GM20000 (cell line): ENCODE data around the gene TPST1.
"Not testable (repeated sequence)": the region's sequence is repeated elsewhere in the genome, so short reads cannot be mapped to it uniquely, and the experiment has no call there.

Experiments used
- DNase-seq: peaks from one replicate; pipeline ENCODE4 v3.0.0; 2012; ENCODE audit warnings: low spot score
- CTCF ChIP-seq: IDR thresholded peaks from 2 replicates; pipeline ENCODE4 v1.5.1; 2012; ENCODE audit warnings: mild to moderate bottlenecking, control low read depth; ENCODE audit errors: extremely low read depth, missing control alignments

The TPST1 gene

DNA sequence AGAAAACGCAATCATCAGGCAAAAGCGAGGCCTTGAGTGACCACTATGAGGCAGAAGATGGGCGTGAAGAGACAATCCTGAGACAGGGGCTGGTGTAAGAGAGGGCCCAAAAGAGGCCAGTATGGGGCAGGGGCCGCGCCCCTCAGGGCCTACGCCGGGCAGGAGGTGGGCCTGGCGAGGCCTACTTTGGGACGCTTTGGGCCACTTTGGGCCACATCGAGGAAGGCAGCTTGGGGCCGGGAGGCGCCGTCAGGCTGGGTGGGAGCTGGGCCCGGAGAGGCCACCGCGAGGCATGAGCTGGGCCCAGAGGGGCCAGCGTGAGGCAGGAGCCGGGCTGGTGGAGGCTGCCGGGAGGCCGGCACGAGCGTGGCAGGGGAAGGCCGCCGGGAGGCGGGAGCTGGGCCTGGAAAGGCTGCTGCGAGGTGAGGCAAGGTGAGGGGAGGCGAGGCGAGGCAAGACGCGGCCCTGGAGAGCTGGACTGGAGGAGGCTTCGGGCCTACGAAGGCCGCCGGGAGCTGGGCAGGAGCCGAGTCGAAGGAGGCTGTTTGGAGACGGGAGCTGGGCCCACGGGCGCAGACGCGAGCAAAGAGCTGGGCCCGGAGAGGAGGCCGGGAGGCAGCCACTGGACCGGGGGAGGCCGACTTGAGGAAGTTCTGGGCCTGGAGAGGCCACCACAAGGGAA, 171.3 kb downstream of the TPST1 start:
- no peak for DNase-seq
- no peak for TF ChIP-seq CTCF

- TF ChIP-seq CTCF = no peak
- DNase-seq = no peak
Observed at GRCh38 chr7:66377045-66377444, 171.9 kb downstream of the TPST1 start.

GRCh38 chr7:66377714-66378113, 172.6 kb downstream of the TPST1 start:
- TF ChIP-seq CTCF = no peak
- DNase-seq = no peak

DNA sequence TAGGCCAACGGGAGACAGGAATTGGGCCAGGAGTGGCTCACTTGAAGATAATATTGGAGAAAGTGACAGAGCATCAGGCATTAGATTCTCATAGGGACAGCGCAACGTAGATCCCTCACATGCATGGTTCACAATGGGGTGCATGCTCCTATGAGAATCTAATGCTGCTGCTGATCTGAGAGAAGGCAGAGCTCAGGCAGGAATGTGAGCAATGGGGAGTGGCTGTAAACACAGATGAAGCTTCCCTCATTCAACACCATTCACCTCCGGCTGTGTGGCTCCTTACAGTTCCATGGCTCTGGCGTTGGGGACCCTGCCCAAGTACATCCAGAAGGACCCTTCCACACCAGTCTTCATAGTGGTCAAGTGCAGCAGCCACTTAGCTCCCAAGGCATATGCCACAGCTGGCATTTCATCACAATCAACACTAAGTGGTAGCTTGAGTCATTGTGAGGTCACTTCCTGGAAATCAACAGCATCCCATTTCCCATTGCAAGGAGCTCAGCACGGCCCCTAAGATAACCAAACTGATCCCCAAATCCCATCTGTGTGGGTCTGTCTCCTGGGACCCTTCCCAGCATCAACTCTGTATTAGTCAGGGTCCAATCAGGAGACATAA, 174.5 kb downstream of the TPST1 start:
- no peak for TF ChIP-seq CTCF
- no peak for DNase-seq

- no peak for TF ChIP-seq CTCF
- DNase-seq = no peak
Observed at GRCh38 chr7:66380272-66380888, 175.2 kb downstream of the TPST1 start.

DNA sequence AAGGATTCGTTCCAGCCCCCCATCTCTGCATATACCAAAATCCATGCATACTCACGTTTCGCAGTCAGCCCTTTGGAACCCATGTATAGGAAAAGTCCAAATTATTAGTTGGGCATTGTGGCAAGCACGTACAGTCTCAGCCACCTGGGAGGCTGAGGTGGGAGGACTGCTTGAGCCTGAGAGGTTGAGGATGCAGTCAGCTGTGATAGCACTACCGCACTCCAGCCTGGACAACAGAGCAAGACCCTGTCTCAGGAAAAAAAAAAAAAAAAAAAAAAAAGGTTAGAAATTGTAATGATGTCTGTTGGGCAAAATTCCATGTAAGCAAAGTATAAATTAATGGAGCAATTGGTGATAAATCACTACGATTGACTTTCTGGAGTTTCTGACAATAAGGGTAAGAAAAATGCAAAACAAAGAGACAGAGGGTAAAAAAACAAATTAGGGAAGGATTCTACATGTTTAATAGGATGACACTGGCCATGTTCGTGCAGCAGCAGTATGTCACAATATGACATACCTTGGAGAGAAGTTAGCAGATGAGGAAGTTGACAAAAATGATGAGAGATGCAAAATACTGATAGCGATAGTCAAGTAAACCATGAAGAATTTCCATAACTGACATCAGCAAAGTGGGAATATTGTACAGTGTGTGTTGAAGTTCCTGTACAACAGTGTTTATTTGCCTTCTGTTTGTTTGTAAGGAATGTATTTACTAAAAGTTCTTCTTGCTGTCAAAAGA, 177.2 kb downstream of the TPST1 start:
- DNase-seq = not testable (repeated sequence)

GRCh38 chr7:66385191-66385905, 180.2 kb downstream of the TPST1 start:
- not testable (repeated sequence) for DNase-seq

DNA sequence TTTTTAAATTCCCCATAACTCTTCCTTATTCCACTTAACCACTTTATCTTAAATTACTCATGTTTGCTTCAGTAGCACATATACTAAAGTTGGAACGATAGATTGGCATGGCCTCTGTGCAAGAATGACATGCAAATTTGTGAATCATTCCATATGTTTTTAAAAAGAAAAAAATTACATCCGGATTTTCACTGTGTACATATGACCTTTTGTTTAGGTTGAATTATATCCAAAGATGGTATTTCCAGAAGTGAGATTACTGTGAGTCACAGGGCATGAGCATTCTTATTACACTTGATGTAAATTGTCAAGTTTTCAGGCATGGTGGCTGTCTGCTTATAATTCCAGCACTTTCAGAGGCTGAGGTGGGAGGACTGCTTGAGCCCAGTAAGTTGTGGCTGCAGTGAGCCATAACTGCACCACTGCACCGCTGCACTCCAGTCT, 190.0 kb downstream of the TPST1 start:
- not testable (repeated sequence) for DNase-seq

GRCh38 chr7:66396052-66396451, 190.9 kb downstream of the TPST1 start:
- DNase-seq = not testable (repeated sequence)

DNA sequence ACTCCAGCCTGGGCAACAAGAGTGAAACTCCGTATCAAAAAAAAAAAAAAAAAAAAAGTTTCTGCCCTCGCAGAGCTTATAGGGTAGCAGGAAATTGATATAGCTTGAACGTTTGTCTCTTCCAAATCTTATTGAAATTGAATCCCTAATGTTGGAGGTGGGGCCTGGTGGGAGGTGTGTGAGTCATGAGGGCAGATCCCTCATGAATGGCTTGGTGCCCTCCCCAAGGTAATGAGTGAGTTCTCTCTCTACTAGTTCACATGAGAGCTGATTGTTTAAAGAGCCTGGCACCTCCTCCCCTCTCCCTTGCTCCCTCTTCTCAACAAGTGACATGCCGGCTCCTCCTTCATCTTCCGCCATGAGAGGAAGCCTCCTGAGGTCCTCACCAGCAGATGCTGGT, 193.7 kb downstream of the TPST1 start:
- not testable (repeated sequence) for DNase-seq
